HCT116 (cell line): ENCODE results near the gene PYGL. TPM values are rescaled to one million over a fixed set of nuclear protein-coding genes. Genes with fewer than 3 reads are reported as not detected.

Experiments
- ATAC-seq: fragments of 200-7000 bp; cut with Tn5 transposase; 2 replicates; pipeline ENCODE4 v1.9.1; 2020; ENCODE audit warnings: mild to moderate bottlenecking, moderate library complexity
- BruUV-seq: library from RNA; stranded (reverse); fragments of 400-500 nt; replicated peaks from 2 replicates; lab custom pipeline; 2021; lab: Mats Ljungman, UMichigan
- CTCF ChIA-PET: fragments of 300-600 bp; sonication (Branson Sonifier 250); formaldehyde crosslinking; loops from one replicate; lab custom pipeline; 2021; ENCODE audit warnings: antibody characterized with exemption; lab: Charles Lee
- POLR2A ChIA-PET: fragments of 300-600, 350-600 bp; sonication (Branson Sonifier 250); formaldehyde crosslinking; loops from one replicate; lab custom pipeline; 2021; ENCODE audit warnings: antibody characterized with exemption; lab: Charles Lee
- RAD21 ChIA-PET, 2 experiments: fragments of 300-600 bp; sonication (Branson Sonifier 250); formaldehyde crosslinking; loops; one replicate each; lab custom pipeline; 2023; ENCODE audit warnings: low total read pairs in 2 of 2; ENCODE audit not compliant: uncharacterized antibody in 2 of 2, unreplicated experiment in 2 of 2, low non-redundant PET in 1 of 2; lab: Charles Lee
- DNase-seq: peaks from one replicate; pipeline ENCODE4 v3.0.0-alpha.2; 2010; ENCODE audit warnings: low read depth, low spot score
- H2AFZ ChIP-seq: fragments of 200-600 bp; shearing (Covaris generic), sonication (generic); 2 replicates; pipeline ENCODE4 v1.6.1; 2017; ENCODE audit warnings: low read depth, mixed run types, mixed read lengths, antibody characterized with exemption, low read length; ENCODE audit not compliant: poor library complexity, severe bottlenecking
- H3K27ac ChIP-seq: 2 replicates; pipeline ENCODE4 v1.5.1; 2012; ENCODE audit warnings: low read depth, low read length
- H3K27me3 ChIP-seq: fragments of 200-600 bp; sonication (generic); 2 replicates; pipeline ENCODE4 v1.6.1; 2016; ENCODE audit warnings: mixed run types, low read length, mixed read lengths; ENCODE audit not compliant: insufficient read depth
- H3K36me3 ChIP-seq, 2 experiments: fragments of 200-500 bp in 1 of 2; fragments of 200-600 bp in 1 of 2; sonication (Bioruptor generic) in 1 of 2; sonication (generic) in 1 of 2; 2 replicates each; pipeline versions ENCODE4 v1.5.1 to v1.6.1; 2014 to 2016; ENCODE audit warnings: low read length in 2 of 2, inconsistent platforms in 1 of 2, mixed read lengths in 1 of 2, mixed run types in 1 of 2; ENCODE audit not compliant: insufficient read depth in 2 of 2, control insufficient read depth in 1 of 2
- H3K4me1 ChIP-seq, 2 experiments: fragments of 200-600 bp in 1 of 2; sonication (generic) in 1 of 2; 2 replicates each; pipeline versions ENCODE4 v1.5.1 to v1.6.1; 2012 to 2017; ENCODE audit warnings: low read length in 2 of 2, inconsistent platforms in 1 of 2, mild to moderate bottlenecking in 1 of 2, mixed read lengths in 1 of 2, mixed run types in 1 of 2, moderate library complexity in 1 of 2; ENCODE audit not compliant: insufficient read depth in 2 of 2, control insufficient read depth in 1 of 2
- H3K4me2 ChIP-seq: fragments of 200-600 bp; sonication (generic); 2 replicates; pipeline ENCODE4 v1.6.1; 2017; ENCODE audit warnings: mixed run types, low read length, mixed read lengths
- H3K4me3 ChIP-seq, 2 experiments: fragments of 200-600 bp in 1 of 2; sonication (generic) in 1 of 2; replicated peaks in 1 of 2; 2 replicates each; pipeline ENCODE4 v1.5.1; 2011 to 2016; ENCODE audit warnings: low read length in 2 of 2, control low read depth in 1 of 2, low read depth in 1 of 2, mild to moderate bottlenecking in 1 of 2, mixed read lengths in 1 of 2, mixed run types in 1 of 2
- H3K79me2 ChIP-seq: fragments of 200-600 bp; sonication (generic); 2 replicates; pipeline ENCODE4 v1.6.1; 2017; ENCODE audit warnings: mild to moderate bottlenecking, mixed run types, low read length, moderate library complexity, mixed read lengths; ENCODE audit not compliant: insufficient read depth
- H3K9ac ChIP-seq: fragments of 200-600 bp; sonication (generic); 2 replicates; pipeline ENCODE4 v1.6.1; 2016; ENCODE audit warnings: low read length, mixed read lengths
- H3K9me2 ChIP-seq: fragments of 200-600 bp; sonication (generic), shearing (Covaris generic); 2 replicates; pipeline ENCODE4 v1.6.1; 2017; ENCODE audit warnings: mixed run types, mild to moderate bottlenecking, moderate library complexity; ENCODE audit not compliant: insufficient read depth
- H3K9me3 ChIP-seq, 2 experiments: fragments of 200-500 bp in 1 of 2; fragments of 200-600 bp in 1 of 2; sonication (Bioruptor generic) in 1 of 2; sonication (generic) in 1 of 2; 2 replicates each; pipeline ENCODE4 v1.6.1; 2014 to 2017; ENCODE audit warnings: low read length in 2 of 2, mixed read lengths in 2 of 2, inconsistent platforms in 1 of 2, low read depth in 1 of 2, mild to moderate bottlenecking in 1 of 2, mixed run types in 1 of 2, moderate library complexity in 1 of 2; ENCODE audit not compliant: control insufficient read depth in 1 of 2, insufficient read depth in 1 of 2
- H4K20me1 ChIP-seq: fragments of 200-600 bp; sonication (generic), shearing (Covaris generic); 2 replicates; pipeline ENCODE4 v1.6.1; 2017; ENCODE audit warnings: mixed run types, mild to moderate bottlenecking, moderate library complexity; ENCODE audit not compliant: insufficient read depth
- ATF3 ChIP-seq: IDR thresholded peaks from 2 replicates; pipeline ENCODE4 v1.6.1; 2012
- CBX3 ChIP-seq: IDR thresholded peaks from 2 replicates; pipeline ENCODE4 v1.6.1; 2012; ENCODE audit warnings: low read depth
- CTCF ChIP-seq, 3 experiments: fragments of 200-600 bp in 1 of 3; sonication (generic) in 1 of 3; IDR thresholded peaks in 2 of 3; conservative IDR thresholded peaks in 1 of 3; 2 replicates each; pipeline ENCODE4 v1.5.1; 2012 to 2017; ENCODE audit warnings: low read depth in 2 of 3, low read length in 2 of 3, antibody characterized with exemption in 1 of 3, borderline replicate concordance in 1 of 3, control low read depth in 1 of 3, mild to moderate bottlenecking in 1 of 3, mixed read lengths in 1 of 3, mixed run types in 1 of 3, moderate library complexity in 1 of 3; ENCODE audit not compliant: insufficient read depth in 1 of 3
- REST ChIP-seq: IDR thresholded peaks from 2 replicates; pipeline ENCODE4 v1.6.1; 2012; ENCODE audit warnings: low read depth
- SP1 ChIP-seq: IDR thresholded peaks from 2 replicates; pipeline ENCODE4 v1.6.1; 2012; ENCODE audit warnings: low read depth
- SRF ChIP-seq: IDR thresholded peaks from 2 replicates; pipeline ENCODE4 v1.6.1; 2012; ENCODE audit warnings: low read depth
- TCF7L2 ChIP-seq: IDR thresholded peaks from 2 replicates; pipeline ENCODE4 v1.7.0; 2011; ENCODE audit warnings: borderline replicate concordance, inconsistent platforms; ENCODE audit not compliant: insufficient read depth, insufficient read length; ENCODE audit errors: extremely low read depth
- YY1 ChIP-seq: IDR thresholded peaks from 2 replicates; pipeline ENCODE4 v1.6.1; 2011; ENCODE audit warnings: low read length, low read depth, moderate library complexity, mild to moderate bottlenecking; ENCODE audit not compliant: insufficient replicate concordance; ENCODE audit errors: extremely low read depth
- ZBTB33 ChIP-seq: IDR thresholded peaks from 2 replicates; pipeline ENCODE4 v1.6.1; 2011; ENCODE audit warnings: mild to moderate bottlenecking, low read length, moderate library complexity; ENCODE audit not compliant: insufficient replicate concordance; ENCODE audit errors: extremely low read depth
- ZNF274 ChIP-seq: fragments of 200-500 bp; sonication (Bioruptor generic); IDR thresholded peaks from 2 replicates; pipeline ENCODE4 v1.6.1; 2014; ENCODE audit warnings: mild to moderate bottlenecking, low read depth, low read length, inconsistent platforms
- intact Hi-C: fragments of 100-400 bp; cut with micrococcal nuclease; formaldehyde crosslinking; loops from 2 replicates; pipeline ENCODE4 v1.10.0; 2022
- total RNA-seq: library from RNA; stranded (reverse); gene quantifications from one replicate; pipeline ENCODE4 v1.2.1, GENCODE V29; 2021; ENCODE audit not compliant: unreplicated experiment

The PYGL gene
- total RNA-seq, 1 experiment from 2014 or later = 173 TPM

GRCh38 chr14:50865391-50866076, 78.7 kb downstream of the PYGL start:
- Histone ChIP-seq H2AFZ (no peak overlapping the region), H3K27ac (no peak overlapping the region), H3K9me3 (no peaks in the 10 kb centered on the region), H3K4me1 (no peaks in the 10 kb centered on the region), H3K9ac (no peak overlapping the region), H3K36me3 (no peaks in the 10 kb centered on the region), H3K4me3 (no peak overlapping the region), H3K27me3 (peaks cover 5% of the 10 kb centered on the region; the same call in 1 of the 2 replicates), H3K4me2 (no peak overlapping the region), H3K9me2 (no peaks in the 10 kb centered on the region), H4K20me1 (no peaks in the 10 kb centered on the region), H3K79me2 (no peaks in the 10 kb centered on the region)
- ChIA-PET CTCF (no interaction called here), POLR2A (no interaction called here), RAD21 (no interaction called here)
- no TSS peak for BruUV-seq
- DNase-seq (no peak), ATAC-seq (no peak)
- TF ChIP-seq SRF (no peak), ZNF274 (no peak)
- intact Hi-C loops = no loop called here

- no peak for ATAC-seq
- ChIA-PET RAD21 (no interaction called here), POLR2A (no interaction called here), CTCF (no interaction called here)
- intact Hi-C loops = no loop called here
- peaks cover 5% of the 10 kb centered on the region; the same call in 1 of the 2 replicates for H3K27me3 ChIP-seq
- H3K9me3 ChIP-seq = no peaks in the 10 kb centered on the region
- H3K9ac ChIP-seq = no peak overlapping the region
- no peak overlapping the region for H3K4me3 ChIP-seq
- no peaks in the 10 kb centered on the region for H4K20me1 ChIP-seq
- DNase-seq = no peak
- H3K27ac ChIP-seq = no peak overlapping the region
- no peak overlapping the region for H2AFZ ChIP-seq
- no TSS peak for BruUV-seq
- no peaks in the 10 kb centered on the region for H3K36me3 ChIP-seq
- H3K4me2 ChIP-seq = no peak overlapping the region
- H3K4me1 ChIP-seq = peaks cover 4 to 5% of the 10 kb centered on the region in 2 experiments
- no peaks in the 10 kb centered on the region for H3K9me2 ChIP-seq
- H3K79me2 ChIP-seq = no peaks in the 10 kb centered on the region
- no peak for TF ChIP-seq CBX3
- TF ChIP-seq CTCF (IDR thresholded peaks at IDR 0.05 in 2 of 3, conservative IDR thresholded peaks at IDR 0.05 in 1 of 3; ENCODE audit: borderline replicate concordance in 1 of 3, insufficient read depth in 1 of 3, low read depth in 2 of 3, low read length in 2 of 3) = no peak
- no peak for TF ChIP-seq YY1
- TF ChIP-seq SP1 = no peak
- no peak for TF ChIP-seq ZBTB33
- no peak for TF ChIP-seq REST
- TF ChIP-seq ATF3 = no peak
- no peak for TF ChIP-seq TCF7L2
Observed at GRCh38 chr14:50864946-50865345, 79.3 kb downstream of the PYGL start.
